ENCODE measurements around the gene VSTM2L. TPM values are rescaled to one million over a fixed set of nuclear protein-coding genes. Genes with fewer than 3 reads are reported as not detected.

The VSTM2L gene
- polyA plus RNA-seq, 2 of the 4 experiments (the other 2 are of a cell fraction) = 2.0 to 5.8 TPM

- TF ChIP-seq EHF (CRISPR knock-in tag; IDR thresholded peaks at IDR 0.05) = no peak
- TF ChIP-seq HDAC2 (IDR thresholded peaks at IDR 0.05) = no peak
- TF ChIP-seq FOSB (CRISPR knock-in tag; IDR thresholded peaks at IDR 0.05) = no peak
- no peak for TF ChIP-seq ZC3H11A (IDR thresholded peaks at IDR 0.05)
These were observed 30.0 kb downstream of the VSTM2L start (continued) for GRCh38 chr20:37932919-37933318.

GRCh38 chr20:37933786-37934633 lies 31.1 kb downstream of the VSTM2L start:
- H3K4me3 ChIP-seq = no peak overlapping the region
- no peak overlapping the region for H3K27ac ChIP-seq
- no peak for FAIRE-seq
- H3K4me2 ChIP-seq = no peak overlapping the region
- no peaks in the 10 kb centered on the region for H3K9me3 ChIP-seq
- 68% methylated on average over 15 of the region's 15 CpGs for WGBS (ENCODE audit: missing lambda C conversion rate)
- no peaks in the 10 kb centered on the region for H3K4me1 ChIP-seq
- TF ChIP-seq RNF2 (IDR thresholded peaks at IDR 0.05; ENCODE audit: borderline replicate concordance, low read depth) (no peak), ATOH8 (CRISPR knock-in tag; IDR thresholded peaks at IDR 0.05; ENCODE audit: low read depth) (no peak), ESRRA (IDR thresholded peaks at IDR 0.05; ENCODE audit: borderline replicate concordance, low read length) (no peak), BHLHE40 (IDR thresholded peaks at IDR 0.05; ENCODE audit: low read depth, low read length) (no peak), NPAS2 (CRISPR knock-in tag; IDR thresholded peaks at IDR 0.05; ENCODE audit: borderline replicate concordance) (no peak), PHF8 (IDR thresholded peaks at IDR 0.05; ENCODE audit: borderline replicate concordance, low read depth) (no peak), FOSB (CRISPR knock-in tag; IDR thresholded peaks at IDR 0.05) (no peak), POLR2AphosphoS2 (conservative IDR thresholded peaks at IDR 0.05; ENCODE audit: low read length) (no peak), NR3C1 (IDR thresholded peaks at IDR 0.05) (no peak), RARB (CRISPR knock-in tag; IDR thresholded peaks at IDR 0.05) (no peak), MAFK (IDR thresholded peaks at IDR 0.05; ENCODE audit: partially characterized antibody) (no peak), SREBF2 (IDR thresholded peaks at IDR 0.05) (no peak), CBX8 (IDR thresholded peaks at IDR 0.05) (no peak), CBX2 (IDR thresholded peaks at IDR 0.05; ENCODE audit: borderline replicate concordance, low read depth) (no peak), CTCF (IDR thresholded peaks at IDR 0.05) (no peak), ZNF302 (CRISPR knock-in tag; IDR thresholded peaks at IDR 0.05) (no peak)
- DNase-seq (ENCODE audit: low read depth in 1 of 2, low spot score in 1 of 2) = no peak
- no peak for ATAC-seq
- POLR2A ChIA-PET = no interaction called here
- CTCF ChIA-PET = interaction anchor here (0.6 to 1.2 kb wide), 3 partner anchors 16 to 31 kb away, joined by 3 to 4 read pairs (median 3); partner anchors contain the start of gene VSTM2L

- Histone ChIP-seq H3K27ac (no peak overlapping the region), H3K9me3 (no peaks in the 10 kb centered on the region), H3K4me1 (no peaks in the 10 kb centered on the region), H3K4me3 (no peak overlapping the region), H3K4me2 (no peak overlapping the region)
- no peak for DNase-seq (ENCODE audit: low read depth in 1 of 2, low spot score in 1 of 2)
- 69% methylated on average over 13 of the region's 14 CpGs for WGBS (ENCODE audit: missing lambda C conversion rate)
- FAIRE-seq = no peak
- no peak for ATAC-seq
- CTCF ChIA-PET = interaction anchor here (0.5 to 1.0 kb wide), 2 partner anchors 32 to 115 kb away, joined by 3 read pairs; partner anchors contain the start of gene VSTM2L
- POLR2A ChIA-PET = no interaction called here
- TF ChIP-seq HES2 (IDR thresholded peaks at IDR 0.05) = no peak
- TF ChIP-seq HMGXB4 (CRISPR knock-in tag; IDR thresholded peaks at IDR 0.05; ENCODE audit: borderline replicate concordance) = no peak
- no peak for TF ChIP-seq NPAS2 (CRISPR knock-in tag; IDR thresholded peaks at IDR 0.05; ENCODE audit: borderline replicate concordance)
- TF ChIP-seq REST (IDR thresholded peaks at IDR 0.05) = no peak
- no peak for TF ChIP-seq KDM5A (IDR thresholded peaks at IDR 0.05)
- TF ChIP-seq HOXB13 (CRISPR knock-in tag; IDR thresholded peaks at IDR 0.05; ENCODE audit: low read depth) = no peak
- TF ChIP-seq CEBPB (IDR thresholded peaks at IDR 0.05) = no peak
These were observed 31.9 kb downstream of the VSTM2L start for GRCh38 chr20:37934634-37935375.
